ENCODE measurements around the gene MYLK.

MYLK gene

GRCh38 chr3:123668906-123669305, 215.2 kb downstream of the MYLK start:
- H3K4me1 ChIP-seq (ENCODE audit: insufficient read depth, low read length, severe bottlenecking) = no peaks in the 10 kb centered on the region
- H3K36me3 ChIP-seq (ENCODE audit: insufficient read depth, low read length) = no peaks in the 10 kb centered on the region
- H3K79me2 ChIP-seq (ENCODE audit: insufficient read depth, low read length) = no peaks in the 10 kb centered on the region
- no peaks in the 10 kb centered on the region for H3K27me3 ChIP-seq (ENCODE audit: insufficient read depth, low read length)
- no peaks in the 10 kb centered on the region for H3K9me3 ChIP-seq (ENCODE audit: low read length)
- H3K9ac ChIP-seq (ENCODE audit: low read length) = no peak overlapping the region
- H3K9me2 ChIP-seq (ENCODE audit: low read depth, low read length) = no peaks in the 10 kb centered on the region
- TF ChIP-seq CTCF (IDR thresholded peaks at IDR 0.05; ENCODE audit: low read length) (no peak), EZH2 (IDR thresholded peaks at IDR 0.05; ENCODE audit: borderline replicate concordance, low read length) (no peak)
- no peak overlapping the region for H3K4me3 ChIP-seq (ENCODE audit: low read depth, low read length, poor library complexity, severe bottlenecking)
- no peak overlapping the region for H3K4me2 ChIP-seq (ENCODE audit: low read length)
- no peaks in the 10 kb centered on the region for H4K20me1 ChIP-seq (ENCODE audit: insufficient read depth, low read length)
- H2AFZ ChIP-seq (ENCODE audit: low read length) = no peak overlapping the region
- no peak overlapping the region for H3K27ac ChIP-seq (ENCODE audit: low read depth, low read length, poor library complexity, severe bottlenecking)
- no peaks in the 10 kb centered on the region for H3F3A ChIP-seq (ENCODE audit: insufficient read depth, low read length)

GRCh38 chr3:123667784-123668183, 216.3 kb downstream of the MYLK start:
- no peaks in the 10 kb centered on the region for H3K9me3 ChIP-seq (ENCODE audit: low read length)
- H3K4me1 ChIP-seq (ENCODE audit: insufficient read depth, low read length, severe bottlenecking) = no peaks in the 10 kb centered on the region
- no peaks in the 10 kb centered on the region for H3K79me2 ChIP-seq (ENCODE audit: insufficient read depth, low read length)
- H3K4me2 ChIP-seq (ENCODE audit: low read length) = no peak overlapping the region
- H3F3A ChIP-seq (ENCODE audit: insufficient read depth, low read length) = no peaks in the 10 kb centered on the region
- H2AFZ ChIP-seq (ENCODE audit: low read length) = no peak overlapping the region
- no peak for TF ChIP-seq CTCF (IDR thresholded peaks at IDR 0.05; ENCODE audit: low read length)
- TF ChIP-seq EZH2 (IDR thresholded peaks at IDR 0.05; ENCODE audit: borderline replicate concordance, low read length) = no peak
- H3K27ac ChIP-seq (ENCODE audit: low read depth, low read length, poor library complexity, severe bottlenecking) = no peak overlapping the region
- no peak overlapping the region for H3K4me3 ChIP-seq (ENCODE audit: low read depth, low read length, poor library complexity, severe bottlenecking)
- H3K27me3 ChIP-seq (ENCODE audit: insufficient read depth, low read length) = no peaks in the 10 kb centered on the region
- no peaks in the 10 kb centered on the region for H3K9me2 ChIP-seq (ENCODE audit: low read depth, low read length)
- H3K36me3 ChIP-seq (ENCODE audit: insufficient read depth, low read length) = no peaks in the 10 kb centered on the region
- H3K9ac ChIP-seq (ENCODE audit: low read length) = no peak overlapping the region
- H4K20me1 ChIP-seq (ENCODE audit: insufficient read depth, low read length) = no peaks in the 10 kb centered on the region

DNA sequence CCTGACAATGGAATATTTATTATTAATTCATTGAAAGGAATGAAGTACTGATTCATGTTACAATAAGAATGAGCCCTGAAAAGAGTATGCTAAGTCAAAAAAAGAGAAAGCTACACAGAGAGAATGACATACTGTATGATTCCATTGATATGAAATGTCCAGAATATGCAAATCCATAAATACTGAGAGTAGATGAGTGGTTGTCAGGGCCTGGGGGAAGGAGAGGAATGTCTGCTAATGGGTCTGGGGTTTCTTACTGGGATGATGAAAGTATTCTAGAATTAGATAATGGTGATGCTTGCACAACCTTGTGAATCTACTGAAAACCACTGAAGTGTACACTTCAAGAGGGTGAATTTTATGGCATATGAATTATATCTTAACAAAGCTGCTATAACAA, 219.4 kb downstream of the MYLK start:
- Histone ChIP-seq H4K20me1 (ENCODE audit: insufficient read depth, low read length) (no peaks in the 10 kb centered on the region), H3K79me2 (ENCODE audit: insufficient read depth, low read length) (no peaks in the 10 kb centered on the region), H3K27me3 (ENCODE audit: insufficient read depth, low read length) (no peaks in the 10 kb centered on the region), H3K9me3 (ENCODE audit: low read length) (no peaks in the 10 kb centered on the region), H3K4me3 (ENCODE audit: low read depth, low read length, poor library complexity, severe bottlenecking) (no peak overlapping the region), H3K4me1 (ENCODE audit: insufficient read depth, low read length, severe bottlenecking) (no peaks in the 10 kb centered on the region), H3F3A (ENCODE audit: insufficient read depth, low read length) (no peaks in the 10 kb centered on the region), H3K9me2 (ENCODE audit: low read depth, low read length) (no peaks in the 10 kb centered on the region), H2AFZ (ENCODE audit: low read length) (no peak overlapping the region), H3K9ac (ENCODE audit: low read length) (no peak overlapping the region), H3K4me2 (ENCODE audit: low read length) (no peak overlapping the region), H3K36me3 (ENCODE audit: insufficient read depth, low read length) (no peaks in the 10 kb centered on the region), H3K27ac (ENCODE audit: low read depth, low read length, poor library complexity, severe bottlenecking) (no peak overlapping the region)
- no peak for TF ChIP-seq CTCF (IDR thresholded peaks at IDR 0.05; ENCODE audit: low read length)
- no peak for TF ChIP-seq EZH2 (IDR thresholded peaks at IDR 0.05; ENCODE audit: borderline replicate concordance, low read length)

All from OCI-LY1 (cell line).